Activated T-helper 17 cell treated with anti-CD3 and anti-CD28 coated beads, Interleukin-2, amount 50 U/mL, for 72 hours (primary cell): Measurements from ENCODE around the gene OLFM1. TPM values are rescaled to one million over a fixed set of nuclear protein-coding genes. Genes with fewer than 3 reads are reported as not detected.
"Not testable (repeated sequence)": the region's sequence is repeated elsewhere in the genome, so short reads cannot be mapped to it uniquely, and the experiment has no call there.

Experiments
- ATAC-seq: fragments of 150-1000 bp; cut with Tn5 transposase; replicated peaks from 2 replicates; pipeline ENCODE4 v1.10.0; 2021; ENCODE audit warnings: mild to moderate bottlenecking, moderate library complexity
- H3K27ac Mint-ChIP-seq: one replicate; pipeline ENCODE4 v1.8.0; 2022; ENCODE audit warnings: mixed read lengths
- H3K27me3 Mint-ChIP-seq: one replicate; pipeline ENCODE4 v1.8.0; 2022; ENCODE audit warnings: mixed read lengths
- H3K36me3 Mint-ChIP-seq: one replicate; pipeline ENCODE4 v1.8.0; 2022; ENCODE audit warnings: low read depth, mild to moderate bottlenecking, mixed read lengths
- H3K4me1 Mint-ChIP-seq: one replicate; pipeline ENCODE4 v1.8.0; 2022; ENCODE audit warnings: mixed read lengths
- H3K4me3 Mint-ChIP-seq: one replicate; pipeline ENCODE4 v1.8.0; 2022; ENCODE audit warnings: mild to moderate bottlenecking, mixed read lengths
- H3K9me3 Mint-ChIP-seq: one replicate; pipeline ENCODE4 v1.8.0; 2022; ENCODE audit warnings: mixed read lengths
- total RNA-seq, 2 donors: library from RNA; stranded (reverse); gene quantifications; one replicate each; pipeline ENCODE4 v1.2.3, GENCODE V29; 2022

OLFM1 gene
- total RNA-seq, 2 donors from 2014 or later = 0.32 TPM; not detected in 1

DNA sequence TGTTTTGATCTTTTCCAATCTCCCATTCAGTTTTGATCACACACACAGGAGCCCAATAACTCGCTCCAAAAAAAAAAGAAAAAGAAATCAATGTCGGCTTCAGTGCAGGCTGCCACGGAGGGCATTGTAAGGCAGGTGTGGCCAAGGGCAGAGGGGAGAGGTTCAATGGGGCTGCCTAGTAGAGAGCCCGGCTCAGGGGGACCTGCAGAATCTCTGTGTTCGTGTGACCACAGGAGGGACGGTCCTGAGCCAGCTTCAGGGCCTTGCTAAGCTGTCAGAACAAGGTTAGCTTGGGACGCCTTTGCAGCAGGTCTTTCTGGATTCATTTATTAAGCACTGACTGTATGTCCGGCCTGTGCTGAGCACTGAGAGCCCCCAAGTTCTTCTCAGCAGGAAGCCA lies 22.2 kb downstream of the OLFM1 start:
- no peaks in the 10 kb centered on the region for H3K9me3 Mint-ChIP-seq
- no peak for ATAC-seq
- H3K27ac Mint-ChIP-seq = no peak overlapping the region
- peaks cover 4% of the 10 kb centered on the region for H3K4me1 Mint-ChIP-seq
- H3K36me3 Mint-ChIP-seq = no peaks in the 10 kb centered on the region
- H3K4me3 Mint-ChIP-seq = no peak overlapping the region
- H3K27me3 Mint-ChIP-seq = peaks cover 29% of the 10 kb centered on the region

DNA sequence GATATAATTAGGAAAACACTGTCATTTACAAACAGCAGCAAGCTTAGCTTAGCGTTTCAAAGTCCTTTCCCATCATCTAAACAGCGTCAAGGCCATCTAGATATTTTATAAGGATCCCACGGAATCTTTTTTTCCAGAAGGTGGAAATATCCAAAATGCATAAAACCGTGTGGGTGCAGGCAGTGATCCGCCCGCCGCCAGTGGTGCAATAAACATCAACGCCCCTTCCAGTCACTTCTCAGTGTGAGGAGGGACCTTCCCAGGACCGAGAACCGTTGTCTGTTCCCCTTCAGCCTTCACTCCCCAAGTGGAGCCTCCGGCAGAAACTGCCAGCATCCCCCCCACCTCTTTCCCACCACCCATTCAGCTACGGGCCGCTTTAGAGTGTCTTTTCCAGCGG lies 22.9 kb downstream of the OLFM1 start:
- no peak for ATAC-seq
- no peak overlapping the region for H3K27ac Mint-ChIP-seq
- H3K4me3 Mint-ChIP-seq = no peak overlapping the region
- no peaks in the 10 kb centered on the region for H3K9me3 Mint-ChIP-seq
- H3K36me3 Mint-ChIP-seq = no peaks in the 10 kb centered on the region
- peaks cover 25% of the 10 kb centered on the region for H3K27me3 Mint-ChIP-seq
- peaks cover 4% of the 10 kb centered on the region for H3K4me1 Mint-ChIP-seq

DNA sequence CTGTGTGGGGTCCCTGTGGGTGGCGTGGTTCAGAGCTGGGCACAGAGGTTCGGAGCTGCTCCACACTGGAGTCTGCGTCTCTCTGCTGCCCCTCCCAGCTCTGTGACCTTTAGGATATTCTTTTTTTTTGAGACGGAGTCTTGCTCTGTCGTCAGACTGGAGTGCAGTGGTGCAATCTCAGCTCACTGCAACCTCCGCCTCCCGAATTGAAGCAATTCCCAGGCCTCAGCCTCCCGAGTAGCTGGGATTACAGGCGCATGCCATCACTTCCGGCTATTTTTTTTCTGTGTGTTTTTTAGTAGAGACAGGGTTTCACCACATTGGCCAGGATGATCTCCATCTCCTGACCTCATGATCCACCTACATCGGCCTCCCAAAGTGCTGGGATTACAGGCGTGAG lies 24.1 kb downstream of the OLFM1 start:
- not testable (repeated sequence) for ATAC-seq, H3K9me3 Mint-ChIP-seq, H3K36me3 Mint-ChIP-seq, H3K27ac Mint-ChIP-seq, H3K4me3 Mint-ChIP-seq, H3K4me1 Mint-ChIP-seq
- peaks cover 25% of the 10 kb centered on the region for H3K27me3 Mint-ChIP-seq

DNA sequence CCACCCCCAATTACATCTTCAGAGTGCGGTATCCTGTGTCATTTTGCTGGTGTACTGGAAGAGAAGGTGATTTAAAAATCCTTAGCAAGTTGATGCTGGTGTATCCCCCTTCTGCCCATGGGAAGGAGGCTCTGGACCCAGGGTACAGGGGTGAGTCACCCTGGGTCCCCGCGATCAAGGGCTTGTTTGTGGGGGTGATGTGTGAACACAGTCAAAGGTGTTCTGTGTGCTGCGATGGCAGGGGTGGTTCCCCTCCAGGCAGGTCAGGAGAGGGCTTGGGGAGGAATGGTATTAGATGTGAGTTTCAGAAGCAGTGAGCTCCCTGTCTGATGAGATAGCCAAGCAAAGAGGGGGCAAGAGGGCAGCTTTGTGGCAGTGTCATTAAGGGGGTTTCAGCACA lies 28.9 kb downstream of the OLFM1 start:
- Mint-ChIP-seq H3K4me1 (no peaks in the 10 kb centered on the region), H3K4me3 (no peak overlapping the region), H3K36me3 (no peaks in the 10 kb centered on the region), H3K9me3 (no peaks in the 10 kb centered on the region), H3K27ac (no peak overlapping the region), H3K27me3 (peaks cover 3% of the 10 kb centered on the region)
- no peak for ATAC-seq

DNA sequence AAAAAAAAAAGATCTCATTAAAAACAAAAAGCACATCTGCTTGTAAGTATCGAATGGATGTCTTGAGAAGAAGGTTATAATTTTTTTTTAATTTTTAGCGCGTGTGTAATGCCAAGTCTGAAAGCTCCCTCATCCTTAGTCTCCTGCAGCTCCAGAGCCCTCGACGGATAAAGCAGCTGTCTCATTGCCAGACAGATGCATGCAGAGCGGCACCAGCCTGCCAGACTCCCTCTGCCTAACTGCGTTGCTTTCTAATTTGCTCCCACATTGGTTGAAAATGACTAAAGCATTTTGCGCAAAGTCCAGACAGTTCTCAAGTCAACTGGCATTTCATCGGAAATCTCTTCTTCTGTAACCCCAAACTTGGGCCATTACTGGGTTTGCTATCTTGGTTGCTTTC lies 29.4 kb downstream of the OLFM1 start:
- H3K27me3 Mint-ChIP-seq = peaks cover 3% of the 10 kb centered on the region
- ATAC-seq = no peak
- no peaks in the 10 kb centered on the region for H3K4me1 Mint-ChIP-seq
- H3K4me3 Mint-ChIP-seq = no peak overlapping the region
- H3K9me3 Mint-ChIP-seq = no peaks in the 10 kb centered on the region
- no peaks in the 10 kb centered on the region for H3K36me3 Mint-ChIP-seq
- H3K27ac Mint-ChIP-seq = no peak overlapping the region

DNA sequence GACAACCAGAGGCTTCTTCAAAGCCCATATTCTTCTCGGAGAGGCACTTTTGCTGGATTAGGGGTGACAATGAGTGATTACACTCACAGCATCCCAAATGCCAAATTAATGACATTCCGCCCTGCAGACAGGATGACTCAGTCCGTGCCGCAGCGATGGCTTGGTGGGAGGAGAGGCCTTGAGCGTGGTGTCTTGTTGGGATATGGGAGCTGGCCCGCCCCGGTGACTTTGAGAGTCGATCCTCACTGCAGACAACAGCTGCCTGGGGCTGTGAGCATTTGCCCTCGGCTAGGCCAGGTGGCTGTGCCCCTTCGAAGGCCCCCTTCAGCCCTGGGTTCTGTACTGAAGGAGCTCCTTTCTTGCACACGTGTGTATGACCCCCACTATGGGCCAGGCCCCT lies 29.8 kb downstream of the OLFM1 start:
- Mint-ChIP-seq H3K4me3 (no peak overlapping the region), H3K36me3 (no peaks in the 10 kb centered on the region), H3K27ac (no peak overlapping the region), H3K27me3 (peaks cover 3% of the 10 kb centered on the region), H3K4me1 (no peaks in the 10 kb centered on the region), H3K9me3 (no peaks in the 10 kb centered on the region)
- ATAC-seq = no peak

DNA sequence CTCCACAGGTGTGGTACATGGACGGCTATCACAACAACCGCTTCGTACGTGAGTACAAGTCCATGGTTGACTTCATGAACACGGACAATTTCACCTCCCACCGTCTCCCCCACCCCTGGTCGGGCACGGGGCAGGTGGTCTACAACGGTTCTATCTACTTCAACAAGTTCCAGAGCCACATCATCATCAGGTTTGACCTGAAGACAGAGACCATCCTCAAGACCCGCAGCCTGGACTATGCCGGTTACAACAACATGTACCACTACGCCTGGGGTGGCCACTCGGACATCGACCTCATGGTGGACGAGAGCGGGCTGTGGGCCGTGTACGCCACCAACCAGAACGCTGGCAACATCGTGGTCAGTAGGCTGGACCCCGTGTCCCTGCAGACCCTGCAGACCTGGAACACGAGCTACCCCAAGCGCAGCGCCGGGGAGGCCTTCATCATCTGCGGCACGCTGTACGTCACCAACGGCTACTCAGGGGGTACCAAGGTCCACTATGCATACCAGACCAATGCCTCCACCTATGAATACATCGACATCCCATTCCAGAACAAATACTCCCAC lies 32.1 kb downstream of the OLFM1 start:
- H3K4me3 Mint-ChIP-seq = no peak overlapping the region
- ATAC-seq = no peak
- no peaks in the 10 kb centered on the region for H3K4me1 Mint-ChIP-seq
- H3K9me3 Mint-ChIP-seq = no peaks in the 10 kb centered on the region
- no peaks in the 10 kb centered on the region for H3K27me3 Mint-ChIP-seq
- no peaks in the 10 kb centered on the region for H3K36me3 Mint-ChIP-seq
- no peak overlapping the region for H3K27ac Mint-ChIP-seq

DNA sequence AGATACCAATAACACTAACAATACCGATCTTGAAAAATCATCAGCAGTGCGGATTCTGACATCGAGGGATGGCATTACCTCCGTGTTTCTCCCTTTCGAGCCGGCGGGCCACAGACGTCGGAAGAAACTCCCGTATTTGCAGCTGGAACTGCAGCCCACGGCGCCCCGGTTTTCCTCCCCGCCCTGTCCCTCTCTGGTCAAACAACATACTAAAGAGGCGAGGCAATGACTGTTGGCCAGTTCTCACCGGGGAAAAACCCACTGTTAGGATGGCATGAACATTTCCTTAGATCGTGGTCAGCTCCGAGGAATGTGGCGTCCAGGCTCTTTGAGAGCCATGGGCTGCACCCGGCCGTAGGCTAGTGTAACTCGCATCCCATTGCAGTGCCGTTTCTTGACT lies 32.8 kb downstream of the OLFM1 start:
- no peak for ATAC-seq
- Mint-ChIP-seq H3K36me3 (no peaks in the 10 kb centered on the region), H3K4me3 (no peak overlapping the region)

DNA sequence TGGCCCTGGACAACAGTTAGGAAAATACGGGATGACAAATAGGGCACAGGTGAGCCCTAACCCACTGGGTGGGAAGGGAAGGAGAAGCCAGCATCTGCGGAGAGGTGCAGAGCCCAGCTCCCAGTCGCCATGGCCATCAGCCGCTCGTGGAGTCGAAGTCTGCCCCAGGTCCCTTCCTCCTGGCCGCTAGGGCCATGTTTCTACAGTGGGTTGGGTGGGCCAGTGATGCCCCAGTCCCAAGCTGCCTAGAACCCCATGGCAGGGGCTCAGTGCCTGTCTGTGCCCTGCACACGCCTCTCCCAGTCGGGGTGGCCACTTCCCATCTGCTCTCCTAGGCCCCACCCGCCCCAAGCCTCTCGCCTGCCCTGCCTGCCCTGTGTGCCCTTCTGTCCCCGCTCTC lies 34.8 kb downstream of the OLFM1 start:
- H3K27me3 Mint-ChIP-seq = no peaks in the 10 kb centered on the region
- no peaks in the 10 kb centered on the region for H3K9me3 Mint-ChIP-seq
- no peaks in the 10 kb centered on the region for H3K36me3 Mint-ChIP-seq
- ATAC-seq = no peak
- H3K4me1 Mint-ChIP-seq = no peaks in the 10 kb centered on the region
- no peak overlapping the region for H3K27ac Mint-ChIP-seq
- H3K4me3 Mint-ChIP-seq = no peak overlapping the region

More for the DNA sequence above, 32.8 kb downstream of the OLFM1 start:
- no peaks in the 10 kb centered on the region for H3K27me3 Mint-ChIP-seq
- H3K4me1 Mint-ChIP-seq = no peaks in the 10 kb centered on the region
- no peaks in the 10 kb centered on the region for H3K9me3 Mint-ChIP-seq
- H3K27ac Mint-ChIP-seq = no peak overlapping the region

DNA sequence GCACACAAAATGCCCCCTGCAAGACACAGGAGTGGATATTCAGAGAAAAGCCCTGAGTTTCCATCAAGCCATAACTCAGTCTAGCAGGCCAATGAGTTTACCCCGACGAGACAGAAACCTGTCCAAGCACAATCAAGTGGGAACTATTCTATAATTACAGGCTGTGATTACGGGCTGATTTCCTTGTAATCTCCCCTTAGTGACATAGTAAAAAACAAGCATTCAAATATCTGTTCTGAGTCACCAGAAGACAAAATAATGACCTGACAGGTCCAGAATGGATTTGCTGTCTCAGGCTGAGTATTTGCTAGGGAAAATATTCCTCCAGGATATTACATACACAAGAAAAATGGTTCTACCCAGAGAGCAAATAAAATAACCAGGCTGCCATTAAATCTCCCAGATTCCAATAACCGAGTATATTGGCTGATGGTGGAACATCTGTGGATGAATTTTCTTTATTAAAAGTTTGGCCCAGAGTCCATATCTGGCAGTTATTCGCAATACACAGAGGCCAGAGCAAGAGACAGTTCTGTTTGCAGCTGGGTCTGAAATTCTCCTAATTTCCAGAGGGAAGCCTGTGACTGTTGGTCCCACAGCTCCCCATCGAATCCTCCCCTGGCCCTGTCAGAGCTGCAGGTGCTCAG lies 35.8 kb downstream of the OLFM1 start:
- Mint-ChIP-seq H3K4me3 (no peak overlapping the region), H3K9me3 (no peaks in the 10 kb centered on the region), H3K27ac (no peak overlapping the region), H3K27me3 (no peaks in the 10 kb centered on the region), H3K4me1 (no peaks in the 10 kb centered on the region), H3K36me3 (no peaks in the 10 kb centered on the region)
- ATAC-seq = no peak

DNA sequence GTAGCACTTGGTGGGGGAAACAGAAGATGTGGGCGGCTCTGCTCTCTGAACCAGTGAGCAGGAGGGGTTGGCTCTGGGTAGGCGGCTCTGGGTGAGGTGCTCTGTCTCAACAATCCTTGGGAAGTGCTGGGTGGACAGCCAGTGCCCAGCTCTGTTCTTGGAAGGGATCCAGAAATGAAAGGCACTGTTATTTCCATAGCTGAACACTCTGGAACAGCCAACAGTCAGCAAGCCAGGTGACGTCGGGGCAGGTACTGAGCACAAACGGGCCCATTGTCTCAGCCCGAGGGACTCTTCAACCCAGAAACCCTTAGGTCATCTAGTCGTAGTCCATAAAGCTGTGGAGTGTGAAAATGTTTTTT lies 36.3 kb downstream of the OLFM1 start:
- Mint-ChIP-seq H3K9me3 (no peaks in the 10 kb centered on the region), H3K4me1 (no peaks in the 10 kb centered on the region), H3K27me3 (no peaks in the 10 kb centered on the region), H3K27ac (no peak overlapping the region), H3K36me3 (no peaks in the 10 kb centered on the region), H3K4me3 (no peak overlapping the region)
- no peak for ATAC-seq

DNA sequence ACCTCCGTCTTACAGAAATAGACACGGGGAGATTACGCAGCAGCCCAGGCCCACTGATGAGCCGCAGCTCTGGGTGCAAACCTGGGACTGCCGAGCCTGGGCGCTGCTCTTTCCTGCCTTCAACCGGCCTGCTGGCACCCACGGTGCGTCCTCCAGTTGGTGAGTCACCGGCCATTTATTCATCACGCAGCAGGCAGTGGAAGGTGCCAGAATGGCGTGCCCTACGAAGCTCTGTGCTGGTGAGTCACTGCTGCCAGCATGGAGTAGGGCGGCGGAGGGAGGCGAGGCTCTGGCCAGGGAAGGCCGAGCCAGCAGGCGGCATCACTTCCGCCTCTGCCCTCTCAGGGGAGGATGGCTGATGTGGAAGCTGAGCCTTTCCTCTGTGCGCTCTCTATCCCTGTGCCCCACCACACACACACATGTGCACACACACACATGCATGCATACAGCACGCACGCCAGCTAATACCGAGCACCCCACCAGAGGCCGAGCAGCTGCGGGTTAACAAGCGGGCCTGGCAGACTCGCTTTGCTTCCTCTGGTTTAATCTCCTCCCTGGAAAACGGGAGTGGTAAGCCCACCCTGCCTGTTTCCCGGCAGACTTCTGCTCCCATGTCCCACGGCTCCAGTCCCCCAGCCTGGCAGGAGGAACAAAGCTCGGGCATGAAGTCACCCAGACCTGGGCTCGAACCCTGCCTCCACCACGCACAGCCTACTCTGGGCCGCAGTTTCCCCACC lies 39.2 kb downstream of the OLFM1 start:
- Mint-ChIP-seq H3K27me3 (no peaks in the 10 kb centered on the region), H3K4me1 (peaks cover 6% of the 10 kb centered on the region), H3K4me3 (no peak overlapping the region), H3K9me3 (peaks cover 3% of the 10 kb centered on the region), H3K27ac (no peak overlapping the region), H3K36me3 (no peaks in the 10 kb centered on the region)
- no peak for ATAC-seq

DNA sequence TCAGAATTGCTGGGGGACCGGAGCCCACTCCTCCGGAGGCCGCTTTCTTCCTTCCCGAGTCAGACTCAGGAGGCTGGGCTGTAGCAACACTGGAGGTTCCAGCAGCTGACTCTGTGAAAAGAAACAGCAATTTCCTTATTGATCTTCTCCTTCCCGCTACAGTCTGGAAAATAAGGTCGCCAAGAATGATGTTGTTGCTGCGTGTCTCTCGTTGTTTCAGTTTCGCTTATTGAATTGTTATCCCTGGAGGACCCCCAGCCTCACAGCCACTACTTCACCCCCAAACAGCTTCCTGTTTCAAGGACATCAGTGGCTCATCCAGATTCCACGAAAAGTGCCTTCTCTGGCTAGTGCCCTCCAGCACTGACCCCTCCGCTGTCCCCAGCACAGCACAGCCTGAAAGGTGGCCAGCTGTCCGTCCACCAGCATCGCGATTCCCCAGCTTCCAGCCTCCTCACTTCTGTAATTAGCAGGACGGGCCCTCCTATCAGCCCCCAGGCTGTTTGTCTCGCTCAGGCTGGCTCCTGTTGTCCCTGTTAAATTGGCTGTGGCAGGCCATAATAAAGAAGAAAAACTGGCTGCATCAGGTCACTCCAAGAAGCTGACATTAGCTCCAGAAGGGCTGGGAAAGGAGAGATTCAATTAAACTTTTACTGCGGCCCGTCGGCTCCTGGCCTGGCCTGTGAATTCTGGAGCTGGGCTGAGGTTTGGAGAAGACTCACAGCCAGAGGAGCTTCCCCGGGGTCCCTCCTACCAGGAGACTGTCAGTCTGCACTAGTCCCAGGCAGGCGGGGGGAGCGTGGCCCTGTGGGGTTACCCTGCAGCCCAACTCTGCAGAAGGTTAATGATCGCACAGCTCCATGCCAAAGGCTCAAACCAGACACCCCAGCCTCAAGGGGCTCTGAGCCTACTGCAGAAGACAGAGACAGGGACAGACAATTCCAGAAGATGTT lies 40.5 kb downstream of the OLFM1 start:
- Mint-ChIP-seq H3K9me3 (peaks cover 3% of the 10 kb centered on the region), H3K4me1 (peaks cover 12% of the 10 kb centered on the region), H3K4me3 (no peak overlapping the region), H3K36me3 (no peaks in the 10 kb centered on the region), H3K27me3 (peaks cover 7% of the 10 kb centered on the region), H3K27ac (no peak overlapping the region)
- ATAC-seq = no peak

DNA sequence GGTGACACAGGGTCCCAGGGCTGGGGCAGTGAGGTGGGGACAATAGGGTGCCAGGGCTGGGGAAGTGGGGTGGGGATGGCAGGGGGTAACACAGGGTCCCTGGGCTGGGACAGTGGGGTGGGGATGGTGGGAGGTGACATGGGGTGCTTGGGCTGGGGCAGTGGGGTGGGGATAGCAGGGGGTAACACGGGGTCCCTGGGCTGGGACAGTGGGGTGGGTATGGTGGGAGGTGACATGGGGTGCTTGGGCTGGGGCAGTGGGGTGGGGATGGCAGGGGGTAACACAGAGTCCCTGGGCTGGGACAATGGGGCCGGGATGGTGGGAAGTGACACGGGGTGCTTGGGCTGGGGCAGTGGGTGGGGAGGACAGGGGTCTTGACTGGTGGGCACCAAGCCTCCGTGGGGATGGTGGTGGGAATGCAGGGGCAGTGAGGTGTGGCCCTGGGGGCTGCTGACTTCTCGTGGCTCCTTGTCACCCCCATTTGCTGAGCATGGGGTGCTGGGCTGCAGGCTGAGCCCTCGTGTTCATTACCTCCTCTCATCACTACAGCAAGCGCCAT lies 41.7 kb downstream of the OLFM1 start:
- Mint-ChIP-seq H3K27ac (no peak overlapping the region), H3K36me3 (no peaks in the 10 kb centered on the region), H3K4me1 (peaks cover 13% of the 10 kb centered on the region), H3K27me3 (peaks cover 10% of the 10 kb centered on the region), H3K4me3 (no peak overlapping the region), H3K9me3 (peaks cover 3% of the 10 kb centered on the region)
- ATAC-seq = no peak
